Lung (tissue), 12 donors: ENCODE data around the gene TTC23. TPM values are rescaled to one million over a fixed set of nuclear protein-coding genes. Genes with fewer than 3 reads are reported as not detected.

ENCODE experiments used
- ATAC-seq: fragments of 200-7000 bp; cut with Tn5 transposase; one replicate; pipeline ENCODE4 v1.9.1; 2020; ENCODE audit warnings: moderate number of reproducible peaks; ENCODE audit not compliant: insufficient read depth, low FRiP score
- DNase-seq, 3 donors: peaks; one replicate each; pipeline ENCODE4 v3.0.0-alpha.2; 2013 to 2017
- H3K27ac ChIP-seq, 2 donors: one replicate each; pipeline ENCODE4 v1.5.1; 2013; ENCODE audit warnings: mild to moderate bottlenecking in 2 of 2, moderate library complexity in 2 of 2, control low read depth in 1 of 2, inconsistent platforms in 1 of 2, low read depth in 1 of 2, low read length in 1 of 2
- H3K27me3 ChIP-seq, 3 donors: one replicate each; pipeline ENCODE4 v1.5.1; 2013; ENCODE audit warnings: low read length in 2 of 3; ENCODE audit not compliant: control insufficient read depth in 3 of 3, insufficient read depth in 3 of 3
- H3K36me3 ChIP-seq, 4 donors: one replicate each; pipeline ENCODE4 v1.5.1; 2013; ENCODE audit warnings: low read length in 4 of 4, mild to moderate bottlenecking in 1 of 4, moderate library complexity in 1 of 4; ENCODE audit not compliant: control insufficient read depth in 4 of 4, insufficient read depth in 4 of 4
- H3K4me1 ChIP-seq, 5 donors: one replicate each; pipeline ENCODE4 v1.5.1; 2013; ENCODE audit warnings: low read length in 5 of 5, mild to moderate bottlenecking in 2 of 5, moderate library complexity in 1 of 5; ENCODE audit not compliant: control insufficient read depth in 5 of 5, insufficient read depth in 5 of 5
- H3K4me3 ChIP-seq: one replicate; pipeline ENCODE4 v1.5.1; 2013; ENCODE audit warnings: mild to moderate bottlenecking, control low read depth, moderate library complexity
- H3K9ac ChIP-seq, 2 donors: one replicate each; pipeline ENCODE4 v1.5.1; 2013; ENCODE audit warnings: low read length in 2 of 2, control low read depth in 1 of 2; ENCODE audit not compliant: insufficient read depth in 1 of 2
- H3K9me3 ChIP-seq, 4 donors: one replicate each; pipeline ENCODE4 v1.5.1; 2013; ENCODE audit warnings: low read length in 3 of 4, mild to moderate bottlenecking in 1 of 4, moderate library complexity in 1 of 4; ENCODE audit not compliant: control insufficient read depth in 4 of 4, insufficient read depth in 3 of 4
- CTCF ChIP-seq: IDR thresholded peaks from 2 replicates; pipeline ENCODE4 v1.5.1; 2012; ENCODE audit warnings: mild to moderate bottlenecking; ENCODE audit errors: control extremely low read depth, extremely low read depth
- WGBS, 2 donors: extraction: QIAGEN DNeasy Blood & Tissue Kit; methylation state at CpG; one replicate each; pipeline ENCODE4 v1.1.7; 2013; 5-methylcytosine and 5-hydroxymethylcytosine counted together
- polyA plus RNA-seq, 2 donors: library from polyadenylated mRNA; stranded (reverse); fragments of 200-250 nt; gene quantifications; one replicate each; pipeline ENCODE4 v1.2.1, GENCODE V29; 2013
- total RNA-seq, 2 donors: library from RNA; depleted of rRNA in 1 of 2; stranded (reverse); fragments of >200 nt in 1 of 2; gene quantifications; one replicate each; pipeline ENCODE4 v1.2.1, GENCODE V29; 2014 to 2021
- donor health status: control.
- donor health status: control.
- donor health status: Bipolar disorder and iron deficiency.
- donor health status: healthy.
- donor health status: DM: yes; HTN: yes; CAD: no.

TTC23 gene
- total and polyA plus RNA-seq, 4 donors, result 6.2 to 48.5 (median 10.6) TPM

- Histone ChIP-seq H3K27me3 (no peaks in the 10 kb centered on the region), H3K9me3 (no peaks in the 10 kb centered on the region), H3K4me3 (no peak overlapping the region), H3K4me1 (no peaks in the 10 kb centered on the region), H3K36me3 (peaks cover 4 to 22% (median 11%) of the 10 kb centered on the region in 4 donors), H3K9ac (no peak overlapping the region), H3K27ac (no peak overlapping the region)
- 98 to 100% methylated on average over 2 of the region's 2 CpGs for WGBS, 2 donors
- no peak for TF ChIP-seq CTCF
- ATAC-seq (no peak), DNase-seq (no peak)
Observed at GRCh38 chr15:99232740-99233139, 16.6 kb downstream of the TTC23 start.

GRCh38 chr15:99230867-99231266 lies 18.5 kb downstream of the TTC23 start:
- Histone ChIP-seq H3K36me3 (peaks cover 5 to 22% (median 15%) of the 10 kb centered on the region in 4 donors), H3K9ac (no peak overlapping the region), H3K4me1 (no peaks in the 10 kb centered on the region), H3K4me3 (no peak overlapping the region), H3K27me3 (no peaks in the 10 kb centered on the region), H3K27ac (no peak overlapping the region), H3K9me3 (no peaks in the 10 kb centered on the region)
- TF ChIP-seq CTCF, result no peak
- 93 to 98% methylated on average over 4 of the region's 4 CpGs for WGBS, 2 donors
- no peak for DNase-seq
- ATAC-seq, result no peak

GRCh38 chr15:99228120-99228770 lies 21.1 kb downstream of the TTC23 start:
- DNase-seq, result no peak
- Histone ChIP-seq H3K9me3 (no peaks in the 10 kb centered on the region), H3K27ac (no peak overlapping the region), H3K36me3 (peaks cover 4 to 28% (median 18%) of the 10 kb centered on the region in 4 donors), H3K4me1 (no peaks in the 10 kb centered on the region), H3K9ac (no peak overlapping the region), H3K27me3 (no peaks in the 10 kb centered on the region), H3K4me3 (no peak overlapping the region)
- ATAC-seq, result no peak
- TF ChIP-seq CTCF, result no peak
- 93 to 95% methylated on average over 3 of the region's 3 CpGs for WGBS, 2 donors

GRCh38 chr15:99226802-99227201 lies 22.6 kb downstream of the TTC23 start:
- H3K9me3 ChIP-seq, result no peaks in the 10 kb centered on the region
- H3K27ac ChIP-seq, result no peak overlapping the region
- DNase-seq, result no peak
- no peak overlapping the region for H3K4me3 ChIP-seq
- H3K4me1 ChIP-seq, result no peaks in the 10 kb centered on the region
- no peak overlapping the region for H3K9ac ChIP-seq
- ATAC-seq, result no peak
- no peak for TF ChIP-seq CTCF
- no peaks in the 10 kb centered on the region for H3K27me3 ChIP-seq
- WGBS, 2 donors, result 53 to 89% methylated on average over 3 of the region's 3 CpGs
- peaks cover 6 to 26% (median 18%) of the 10 kb centered on the region in 4 donors for H3K36me3 ChIP-seq
